Astrocyte (in vitro differentiated cells and primary cell): ENCODE results near the gene TRIM14. TPM values are rescaled to one million over a fixed set of nuclear protein-coding genes. Genes with fewer than 3 reads are reported as not detected.

ENCODE experiments used
- DNase-seq: peaks from one replicate; pipeline ENCODE4 v3.0.0-alpha.2; 2010; ENCODE audit warnings: low read depth
- FAIRE-seq: peaks from 2 replicates; lab custom pipeline; 2011; peaks lifted over from hg19 to GRCh38; lab: Jason Lieb, UNC
- H2AFZ ChIP-seq: 2 replicates; pipeline ENCODE4 v1.6.0; 2012; ENCODE audit warnings: low read depth, low read length, inconsistent platforms
- H3K27ac ChIP-seq: 2 replicates; pipeline ENCODE4 v1.5.1; 2011; ENCODE audit warnings: low read depth, low read length, inconsistent platforms
- H3K27me3 ChIP-seq: 2 replicates; pipeline ENCODE4 v1.6.0; 2011; ENCODE audit warnings: low read length, inconsistent platforms; ENCODE audit not compliant: insufficient read depth
- H3K36me3 ChIP-seq: 2 replicates; pipeline ENCODE4 v1.5.1; 2011; ENCODE audit warnings: low read length, inconsistent platforms; ENCODE audit not compliant: insufficient read depth
- H3K4me1 ChIP-seq: 2 replicates; pipeline ENCODE4 v1.5.1; 2011; ENCODE audit warnings: low read length, inconsistent platforms; ENCODE audit not compliant: insufficient read depth
- H3K4me2 ChIP-seq: 2 replicates; pipeline ENCODE4 v1.6.0; 2012; ENCODE audit warnings: low read length, inconsistent platforms
- H3K4me3 ChIP-seq: 2 replicates; pipeline ENCODE4 v1.5.1; 2011; ENCODE audit warnings: low read depth, mild to moderate bottlenecking, low read length, inconsistent platforms; ENCODE audit not compliant: insufficient read depth
- H3K79me2 ChIP-seq: 2 replicates; pipeline ENCODE4 v1.6.0; 2012; ENCODE audit warnings: mild to moderate bottlenecking, low read length, inconsistent platforms; ENCODE audit not compliant: insufficient read depth
- H3K9ac ChIP-seq: 2 replicates; pipeline ENCODE4 v1.6.0; 2012; ENCODE audit warnings: mild to moderate bottlenecking, low read length, inconsistent platforms
- H3K9me3 ChIP-seq: 2 replicates; pipeline ENCODE4 v1.5.1; 2012; ENCODE audit warnings: low read depth, mild to moderate bottlenecking, low read length, inconsistent platforms; ENCODE audit not compliant: insufficient read depth
- H4K20me1 ChIP-seq: 2 replicates; pipeline ENCODE4 v1.6.0; 2012; ENCODE audit warnings: low read length, inconsistent platforms; ENCODE audit not compliant: insufficient read depth
- H3K27ac Mint-ChIP-seq: one replicate; pipeline ENCODE4 v1.8.0; 2021; ENCODE audit warnings: mild to moderate bottlenecking, mixed read lengths; ENCODE audit not compliant: unreplicated experiment
- H3K27me3 Mint-ChIP-seq: one replicate; pipeline ENCODE4 v1.8.0; 2021; ENCODE audit warnings: low read depth, mixed read lengths; ENCODE audit not compliant: unreplicated experiment
- H3K36me3 Mint-ChIP-seq: one replicate; pipeline ENCODE4 v1.8.0; 2021; ENCODE audit warnings: low read depth, mixed read lengths; ENCODE audit not compliant: unreplicated experiment
- H3K4me1 Mint-ChIP-seq: one replicate; pipeline ENCODE4 v1.8.0; 2021; ENCODE audit warnings: low read depth, mixed read lengths; ENCODE audit not compliant: unreplicated experiment
- H3K4me3 Mint-ChIP-seq: one replicate; pipeline ENCODE4 v1.8.0; 2021; ENCODE audit warnings: mild to moderate bottlenecking, moderate library complexity, mixed read lengths; ENCODE audit not compliant: unreplicated experiment
- H3K9me3 Mint-ChIP-seq: one replicate; pipeline ENCODE4 v1.8.0; 2021; ENCODE audit warnings: mild to moderate bottlenecking, mixed read lengths; ENCODE audit not compliant: unreplicated experiment
- EZH2 ChIP-seq: IDR thresholded peaks from 2 replicates; pipeline ENCODE4 v1.6.1; 2012; ENCODE audit warnings: mild to moderate bottlenecking, low read length, inconsistent platforms; ENCODE audit not compliant: insufficient read depth
- total RNA-seq: library from RNA; stranded (reverse); gene quantifications from 2 replicates; pipeline ENCODE4 v1.2.1, GENCODE V29; 2021
- TF ChIP-seq, protein P1 (sequence below): IDR thresholded peaks from 2 replicates; pipeline ENCODE4 v1.5.1; 2011; ENCODE audit warnings: low read depth, mild to moderate bottlenecking, inconsistent platforms, low read length, moderate library complexity; ENCODE audit not compliant: insufficient read depth

Gene TRIM14
- total RNA-seq, 1 donor from 2014 or later = 34.1 TPM

DNA sequence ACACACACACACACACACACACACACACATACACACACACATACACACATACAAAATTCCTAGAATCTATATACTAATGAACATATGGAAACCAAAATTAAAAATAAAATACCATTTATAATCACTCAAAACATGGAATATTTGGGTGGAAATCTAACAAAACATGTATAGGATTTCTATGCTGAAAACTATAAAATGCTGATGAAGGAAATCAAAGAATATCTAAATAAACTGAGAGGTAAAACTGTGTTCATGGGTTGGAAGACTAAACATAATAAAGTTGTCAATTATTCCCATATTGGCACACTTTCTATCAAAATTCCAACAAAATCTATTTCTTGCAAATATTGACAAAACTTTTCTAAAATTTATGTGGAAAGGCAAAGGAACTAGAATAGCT lies 87.9 kb downstream of the TRIM14 start:
- no peak for FAIRE-seq
- Mint-ChIP-seq H3K27me3 (peaks cover 5% of the 10 kb centered on the region), H3K4me1 (peaks cover 7% of the 10 kb centered on the region), H3K36me3 (peaks cover 2% of the 10 kb centered on the region), H3K4me3 (no peak overlapping the region), H3K9me3 (no peaks in the 10 kb centered on the region), H3K27ac (no peak overlapping the region)
- no peak overlapping the region for H3K9ac ChIP-seq
- H3K9me3 ChIP-seq = no peaks in the 10 kb centered on the region
- no peak overlapping the region for H3K4me3 ChIP-seq
- H4K20me1 ChIP-seq = no peaks in the 10 kb centered on the region
- H3K27me3 ChIP-seq = no peaks in the 10 kb centered on the region
- no peaks in the 10 kb centered on the region for H3K36me3 ChIP-seq
- no peak overlapping the region for H2AFZ ChIP-seq
- H3K4me1 ChIP-seq = peaks cover 12% of the 10 kb centered on the region
- no peak overlapping the region for H3K27ac ChIP-seq
- no peak for DNase-seq
- no peak overlapping the region for H3K4me2 ChIP-seq
- H3K79me2 ChIP-seq = no peaks in the 10 kb centered on the region
- no peak for TF ChIP-seq EZH2

DNA sequence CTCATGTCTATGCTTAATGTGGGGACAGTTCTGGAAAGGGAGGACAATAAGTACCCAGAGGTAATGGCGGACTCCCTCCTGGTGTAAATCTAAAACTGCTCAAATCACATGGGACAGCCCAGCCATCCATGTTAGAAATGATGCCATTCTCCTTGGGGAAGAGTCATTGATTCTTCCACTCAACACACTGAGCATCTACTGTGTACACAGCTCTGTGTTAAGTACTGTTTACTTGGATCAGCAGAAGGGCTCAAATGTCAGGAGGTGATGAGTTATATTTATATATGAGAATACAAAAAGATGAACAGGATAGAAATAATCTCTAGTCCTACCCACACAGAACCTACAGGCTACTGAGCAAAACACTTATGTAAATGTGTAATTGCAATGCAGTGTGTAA lies 94.3 kb downstream of the TRIM14 start:
- no peak for DNase-seq
- H4K20me1 ChIP-seq = no peaks in the 10 kb centered on the region
- no peak overlapping the region for H3K4me3 Mint-ChIP-seq
- H3K4me3 ChIP-seq = no peak overlapping the region
- H3K27me3 ChIP-seq = no peaks in the 10 kb centered on the region
- no peaks in the 10 kb centered on the region for H3K36me3 ChIP-seq
- no peaks in the 10 kb centered on the region for H3K9me3 Mint-ChIP-seq
- H3K9ac ChIP-seq = no peak overlapping the region
- no peaks in the 10 kb centered on the region for H3K79me2 ChIP-seq
- no peak overlapping the region for H3K27ac Mint-ChIP-seq
- no peak overlapping the region for H2AFZ ChIP-seq
- no peak for FAIRE-seq
- no peaks in the 10 kb centered on the region for H3K9me3 ChIP-seq
- H3K27ac ChIP-seq = no peak overlapping the region
- H3K27me3 Mint-ChIP-seq = no peaks in the 10 kb centered on the region
- no peak overlapping the region for H3K4me2 ChIP-seq
- H3K4me1 ChIP-seq = peaks cover 9% of the 10 kb centered on the region
- TF ChIP-seq EZH2 = no peak
- TF ChIP-seq, protein P1, sequence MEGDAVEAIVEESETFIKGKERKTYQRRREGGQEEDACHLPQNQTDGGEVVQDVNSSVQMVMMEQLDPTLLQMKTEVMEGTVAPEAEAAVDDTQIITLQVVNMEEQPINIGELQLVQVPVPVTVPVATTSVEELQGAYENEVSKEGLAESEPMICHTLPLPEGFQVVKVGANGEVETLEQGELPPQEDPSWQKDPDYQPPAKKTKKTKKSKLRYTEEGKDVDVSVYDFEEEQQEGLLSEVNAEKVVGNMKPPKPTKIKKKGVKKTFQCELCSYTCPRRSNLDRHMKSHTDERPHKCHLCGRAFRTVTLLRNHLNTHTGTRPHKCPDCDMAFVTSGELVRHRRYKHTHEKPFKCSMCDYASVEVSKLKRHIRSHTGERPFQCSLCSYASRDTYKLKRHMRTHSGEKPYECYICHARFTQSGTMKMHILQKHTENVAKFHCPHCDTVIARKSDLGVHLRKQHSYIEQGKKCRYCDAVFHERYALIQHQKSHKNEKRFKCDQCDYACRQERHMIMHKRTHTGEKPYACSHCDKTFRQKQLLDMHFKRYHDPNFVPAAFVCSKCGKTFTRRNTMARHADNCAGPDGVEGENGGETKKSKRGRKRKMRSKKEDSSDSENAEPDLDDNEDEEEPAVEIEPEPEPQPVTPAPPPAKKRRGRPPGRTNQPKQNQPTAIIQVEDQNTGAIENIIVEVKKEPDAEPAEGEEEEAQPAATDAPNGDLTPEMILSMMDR = no peak
- H3K4me1 Mint-ChIP-seq = peaks cover 7% of the 10 kb centered on the region
- peaks cover 14% of the 10 kb centered on the region for H3K36me3 Mint-ChIP-seq

DNA sequence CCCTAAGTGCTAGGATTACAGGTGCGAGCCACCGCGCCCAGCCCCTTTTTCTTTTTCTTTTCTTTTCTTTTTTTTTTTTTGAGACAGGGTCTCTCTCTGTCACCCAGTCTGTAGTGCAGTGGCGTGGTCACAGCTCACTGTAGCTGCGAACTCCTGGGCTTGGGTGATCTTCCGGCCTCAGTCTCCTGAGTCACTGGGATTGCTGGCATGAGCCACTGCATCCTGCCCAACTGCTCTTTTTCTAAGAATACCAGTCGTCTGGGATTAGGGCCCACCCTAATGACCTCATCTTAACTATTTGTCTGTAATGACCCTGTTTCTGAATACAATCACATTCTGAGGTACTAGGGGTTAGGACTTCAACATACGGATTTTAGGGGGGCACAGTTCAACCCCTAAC lies 96.6 kb downstream of the TRIM14 start:
- DNase-seq (peak; percentile 58), FAIRE-seq (no peak)
- Mint-ChIP-seq H3K9me3 (no peaks in the 10 kb centered on the region), H3K4me3 (no peak overlapping the region), H3K36me3 (peaks cover 19% of the 10 kb centered on the region), H3K27ac (no peak overlapping the region), H3K4me1 (peaks cover 7% of the 10 kb centered on the region), H3K27me3 (no peaks in the 10 kb centered on the region)
- H4K20me1 ChIP-seq = no peaks in the 10 kb centered on the region
- H3K36me3 ChIP-seq = peaks cover 5% of the 10 kb centered on the region
- no peak overlapping the region for H2AFZ ChIP-seq
- TF ChIP-seq EZH2 = no peak
- TF ChIP-seq, protein P1 = no peak
- H3K4me1 ChIP-seq = peaks cover 9% of the 10 kb centered on the region
- H3K79me2 ChIP-seq = no peaks in the 10 kb centered on the region
- H3K9me3 ChIP-seq = no peaks in the 10 kb centered on the region
- no peak overlapping the region for H3K4me2 ChIP-seq
- H3K27me3 ChIP-seq = no peaks in the 10 kb centered on the region
- H3K9ac ChIP-seq = no peak overlapping the region
- H3K4me3 ChIP-seq = no peak overlapping the region
- no peak overlapping the region for H3K27ac ChIP-seq
